NCI-H2196 (cell line): ENCODE data around the gene CCDC50.

Experiments
- DNase-seq: peaks from one replicate; lab custom pipeline; 2025; ENCODE audit not compliant: unreplicated experiment; lab: John Stamatoyannopoulos, UW

Gene CCDC50

DNA sequence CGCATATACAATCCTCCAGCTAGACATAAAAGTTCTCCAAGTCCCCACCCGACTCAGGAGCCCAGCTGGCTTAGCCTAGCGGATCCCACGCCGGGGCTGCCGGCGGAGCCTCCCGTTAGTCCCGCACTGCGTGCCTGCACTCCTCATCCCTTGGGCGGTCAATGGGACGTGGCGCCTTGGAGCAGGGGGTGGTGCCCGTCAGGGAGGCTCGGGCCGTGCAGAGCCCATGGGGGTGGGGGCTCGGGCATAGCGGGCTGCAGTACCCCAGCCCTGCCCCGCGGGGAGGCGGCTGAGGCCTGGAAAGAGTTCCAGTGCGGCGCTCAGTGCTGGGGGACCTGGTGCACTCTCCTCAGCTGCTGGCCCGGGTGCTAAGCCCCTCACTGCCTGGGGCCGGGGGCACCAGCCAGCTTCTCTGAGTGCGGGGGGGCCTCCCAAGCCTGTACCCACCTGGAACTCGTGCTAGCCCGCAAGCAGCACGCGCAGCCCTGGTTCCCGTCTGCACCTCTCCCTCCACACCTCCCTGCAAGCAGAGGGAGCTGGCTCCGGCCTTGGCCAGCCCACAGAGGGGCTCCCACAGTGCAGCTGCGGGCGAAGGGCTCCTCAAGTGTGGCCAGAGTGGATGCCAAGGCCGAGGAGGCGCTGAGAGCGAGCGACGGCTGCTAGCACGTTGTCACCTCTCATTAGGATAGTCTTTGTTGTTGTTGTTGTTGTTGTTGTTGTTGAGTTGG is 12.2 kb upstream of the CCDC50 start:
- DNase-seq = no peak

DNA sequence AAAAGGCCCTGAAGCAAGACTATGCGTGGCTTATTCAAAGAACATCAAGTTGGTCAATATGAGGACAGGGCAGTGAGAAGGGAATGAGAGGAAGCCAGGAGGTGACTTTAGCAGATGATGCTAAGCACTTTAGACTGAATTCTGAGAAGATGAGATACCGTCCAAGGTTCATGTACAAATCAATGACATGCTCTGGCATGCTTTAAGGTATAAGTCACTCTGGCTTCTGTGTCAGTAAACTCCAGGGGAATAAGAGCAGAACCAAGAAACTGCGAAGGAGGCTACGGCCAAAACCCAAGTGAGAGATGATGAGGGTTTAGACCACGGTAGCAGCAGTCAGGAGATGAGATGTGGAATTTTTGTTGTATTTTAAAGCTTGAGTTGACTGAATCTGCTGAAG is 8.9 kb upstream of the CCDC50 start:
- DNase-seq = no peak

DNA sequence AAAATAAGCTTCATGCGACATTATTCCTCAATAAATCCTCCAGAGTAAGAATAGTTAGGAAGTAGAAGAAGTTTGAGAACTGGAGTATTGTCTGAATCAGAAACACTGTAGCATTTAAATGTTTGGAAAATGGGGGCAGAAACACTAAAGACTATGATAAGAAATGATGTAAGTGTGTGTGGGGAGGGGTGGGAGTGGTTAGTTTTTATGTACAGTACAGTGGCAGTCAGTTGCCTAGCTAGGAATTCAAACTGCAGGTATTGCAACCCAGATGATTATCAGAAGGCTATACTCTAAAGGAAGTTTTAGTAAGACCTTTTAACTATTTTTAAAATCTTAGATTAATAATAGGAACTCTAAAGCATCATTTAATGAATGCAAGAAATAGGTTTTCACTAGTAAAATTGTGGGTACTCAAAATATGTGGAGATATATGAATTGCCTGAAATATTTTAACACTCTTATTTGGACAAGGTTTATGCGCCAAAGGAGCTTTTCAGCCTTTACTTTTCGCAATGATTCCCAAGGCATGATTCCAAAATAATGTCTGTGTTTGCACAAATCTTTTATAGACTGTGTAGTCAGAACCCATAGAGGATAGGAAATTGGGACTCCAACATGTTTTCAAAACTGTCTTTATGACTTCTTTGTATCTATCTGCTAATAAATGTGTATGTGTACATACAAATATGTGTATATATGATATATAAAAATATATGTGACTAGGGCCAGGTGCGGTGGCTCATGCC is 8.0 kb upstream of the CCDC50 start:
- DNase-seq = no peak

GRCh38 chr3:191324936-191325335 is 4.3 kb upstream of the CCDC50 start:
- no peak for DNase-seq

- no peak for DNase-seq
Measured at GRCh38 chr3:191327526-191327925, 1.7 kb upstream of the CCDC50 start.

DNA sequence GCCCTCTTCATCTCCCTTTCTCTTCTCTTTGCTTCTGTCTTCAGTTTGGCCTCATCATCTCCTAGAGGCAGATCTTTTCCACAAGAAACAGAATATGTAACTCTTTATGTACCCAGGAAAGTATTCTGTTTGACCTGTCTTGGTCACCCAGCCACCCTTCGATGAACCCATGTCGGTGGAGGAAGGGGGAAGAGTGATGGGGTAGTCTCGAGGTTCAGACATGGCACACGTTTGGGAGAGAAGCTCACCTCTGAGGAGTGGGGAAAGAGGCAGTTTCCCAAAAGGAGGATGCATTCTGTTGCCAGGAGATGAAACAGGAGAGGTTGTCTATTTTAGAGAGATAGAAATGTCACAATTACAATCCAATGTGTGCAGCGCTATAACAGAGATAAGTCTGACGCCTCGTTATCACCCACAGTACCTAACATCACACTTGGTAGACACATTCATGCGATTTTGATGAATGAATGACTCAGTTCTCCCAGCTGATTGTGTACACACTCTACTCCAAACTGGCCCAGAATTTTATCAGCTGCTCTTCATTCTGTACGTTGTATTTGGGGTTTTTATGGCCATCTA is 722 bp upstream of the CCDC50 start:
- DNase-seq = no peak

GRCh38 chr3:191329654-191330529 is 698 bp downstream of the CCDC50 start, which contains the start of gene UTS2B:
UTS2B (minus strand) TSS chr3:191330526; CDS start chr3:191282189, 48,337 bp downstream.
- no peak for DNase-seq

DNA sequence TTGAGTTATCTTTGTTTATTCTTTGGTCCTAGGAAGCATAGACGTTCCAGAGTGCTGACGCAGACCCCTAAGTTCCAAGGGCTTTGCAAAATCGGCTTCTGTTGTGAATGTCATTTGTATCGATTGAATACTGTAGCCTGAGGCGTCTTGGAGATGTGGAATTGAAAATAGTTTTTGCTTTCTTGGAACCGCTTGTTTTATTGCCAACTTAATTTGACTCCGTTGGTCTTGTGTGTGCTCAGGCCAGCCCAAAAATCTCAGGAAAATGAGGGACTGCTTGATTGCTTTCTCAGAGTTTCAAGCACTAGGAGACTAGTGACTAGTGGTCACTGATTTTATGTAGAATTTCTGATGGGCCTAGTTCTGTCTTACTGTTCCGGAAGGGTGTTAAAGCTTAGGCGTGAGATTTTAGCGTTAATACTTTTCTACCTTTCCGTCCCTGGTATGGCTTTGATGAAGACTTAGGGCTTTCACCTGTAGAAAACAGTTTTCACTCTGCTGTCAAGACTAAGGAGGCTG is 1.4 kb downstream of the CCDC50 start:
- no peak for DNase-seq

DNA sequence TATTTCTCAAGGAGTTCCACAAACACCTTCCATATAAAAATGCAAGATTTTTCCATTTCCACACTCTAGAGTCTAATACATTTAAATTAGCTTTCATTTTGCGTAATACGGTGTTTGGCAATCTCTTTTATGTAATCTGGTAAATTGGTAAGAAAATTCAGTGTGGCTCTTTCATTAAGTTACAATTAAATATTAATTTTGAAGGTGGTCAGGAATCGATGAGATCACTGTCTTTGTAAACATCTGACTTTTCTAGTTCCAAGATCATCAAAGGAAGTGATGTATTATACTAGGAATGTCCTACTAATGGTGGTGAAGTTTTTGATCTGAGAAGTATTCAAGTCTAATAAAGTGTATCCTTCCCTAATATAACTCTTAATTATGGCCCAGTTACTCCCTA is 2.2 kb downstream of the CCDC50 start:
- no peak for DNase-seq

DNA sequence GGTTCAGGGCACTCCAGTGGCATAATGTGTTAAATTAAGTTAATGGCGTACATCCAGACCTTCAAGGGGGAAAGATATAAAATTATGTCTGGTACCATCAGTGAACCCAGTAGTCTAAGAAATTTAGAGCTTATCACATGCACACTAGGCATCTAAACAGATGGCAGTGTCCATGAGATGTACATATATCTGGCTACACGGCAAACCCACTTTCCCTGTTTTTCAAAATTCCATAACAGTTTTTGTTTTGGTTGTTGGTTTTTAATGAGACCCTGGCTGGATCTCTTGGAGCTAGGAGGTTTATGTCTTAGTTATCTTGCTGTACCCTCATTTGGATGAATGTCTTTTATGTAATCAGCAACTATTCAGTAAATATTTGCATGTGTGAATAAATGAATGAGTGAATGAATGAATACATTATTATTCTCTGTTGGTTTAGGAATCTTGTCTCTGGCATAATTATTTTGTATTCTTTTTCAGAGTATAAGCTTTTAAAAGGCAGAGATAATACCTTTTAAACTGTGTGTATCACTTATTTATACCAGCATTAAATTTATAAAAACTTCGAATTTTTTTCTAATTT is 4.2 kb downstream of the CCDC50 start:
- DNase-seq = no peak

GRCh38 chr3:191334346-191334893 is 5.2 kb downstream of the CCDC50 start:
- no peak for DNase-seq

GRCh38 chr3:191336833-191337232 is 7.6 kb downstream of the CCDC50 start:
- DNase-seq = no peak

- DNase-seq = no peak
Measured at GRCh38 chr3:191338177-191338488, 8.9 kb downstream of the CCDC50 start.

DNA sequence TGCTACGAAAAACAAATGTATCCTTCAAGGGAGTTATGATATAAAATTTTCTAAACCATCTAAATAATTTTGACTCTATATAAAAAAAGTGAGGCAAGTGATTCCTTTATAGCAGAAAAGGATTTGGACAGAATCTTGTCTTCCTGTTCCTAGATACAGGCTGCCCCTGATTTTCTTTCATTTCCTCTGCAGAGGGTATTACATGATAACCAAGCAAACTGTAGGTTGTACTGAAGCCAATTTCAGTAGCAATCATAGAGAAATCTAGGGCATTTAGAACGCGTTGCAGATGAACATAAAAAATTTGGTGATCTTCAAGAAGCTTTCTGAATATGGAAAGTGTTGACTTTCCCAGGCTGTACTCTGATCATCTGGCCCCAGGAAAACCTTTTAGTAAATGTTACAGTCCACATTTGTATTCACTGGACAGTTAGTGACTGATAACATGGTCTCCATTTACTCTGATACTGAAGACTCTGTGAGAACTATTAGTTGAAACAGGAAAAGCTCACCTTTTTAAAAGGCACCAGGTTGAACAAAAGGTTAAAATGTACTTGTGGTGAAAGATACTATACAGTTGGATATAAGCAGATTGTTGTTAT is 10.2 kb downstream of the CCDC50 start:
- no peak for DNase-seq

- no peak for DNase-seq
Measured at GRCh38 chr3:191340351-191340750, 11.2 kb downstream of the CCDC50 start.

GRCh38 chr3:191340966-191341365 is 11.8 kb downstream of the CCDC50 start:
- DNase-seq = no peak

GRCh38 chr3:191342006-191342405 is 12.8 kb downstream of the CCDC50 start:
- no peak for DNase-seq

- DNase-seq = no peak
Measured at GRCh38 chr3:191342411-191342810, 13.2 kb downstream of the CCDC50 start.

DNA sequence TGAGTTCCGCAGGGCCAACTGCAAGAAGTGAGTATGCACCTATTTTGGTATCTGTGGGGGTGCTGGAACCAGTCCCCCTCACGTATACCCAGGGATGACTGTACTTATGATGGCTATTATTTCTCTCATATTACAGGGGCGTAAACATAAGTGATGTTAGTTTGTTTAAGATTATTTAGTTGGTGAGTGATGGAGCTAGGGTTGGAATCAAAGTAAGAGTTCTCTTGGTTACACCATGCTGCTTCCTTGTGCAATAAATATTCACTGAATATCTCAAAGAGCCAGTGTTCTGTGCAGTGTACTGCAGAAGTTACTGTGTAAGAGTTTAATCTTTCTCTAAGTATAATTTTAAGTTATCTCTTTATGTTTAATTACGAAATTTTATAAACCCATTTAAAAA is 13.9 kb downstream of the CCDC50 start:
- DNase-seq = no peak

DNA sequence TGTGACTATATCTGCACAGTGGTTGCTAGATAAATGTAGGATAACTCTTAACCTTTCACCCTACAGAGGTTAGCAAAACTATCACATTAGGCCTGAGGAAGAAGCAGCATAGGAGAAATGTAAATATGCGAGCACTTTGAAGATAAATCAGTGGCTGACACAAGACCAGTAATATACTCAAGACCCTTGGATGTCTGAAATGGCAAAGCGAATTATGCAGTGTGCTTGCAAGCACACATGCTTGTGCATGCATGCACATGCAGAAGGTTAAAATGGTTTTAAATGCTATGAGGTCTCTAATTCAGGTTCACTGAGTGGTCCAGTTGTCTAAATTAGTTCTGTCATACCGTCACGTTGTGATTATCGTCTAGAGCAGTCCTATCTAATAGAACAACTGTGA is 14.7 kb downstream of the CCDC50 start:
- DNase-seq = no peak
